Pancreas (tissue), 10 donors: ENCODE data around the gene MAPT. TPM values are rescaled to one million over a fixed set of nuclear protein-coding genes. Genes with fewer than 3 reads are reported as not detected.
A peak's percentile ranks its signal among the peaks of the same experiment; 100 is the strongest.

Experiments
- ATAC-seq, 4 donors: fragments of 200-7000 bp; cut with Tn5 transposase; one replicate each; pipeline versions ENCODE4 v1.8.0 to v1.9.1; 2020; ENCODE audit warnings: mild to moderate bottlenecking in 4 of 4, moderate library complexity in 4 of 4
- DNase-seq, 6 donors: peaks; one replicate each; pipeline ENCODE4 v3.0.0-alpha.2; 2020
- FAIRE-seq: peaks from 2 replicates; lab custom pipeline; 2012; peaks lifted over from hg19 to GRCh38; lab: Jason Lieb, UNC
- H3K27ac ChIP-seq, 4 donors: fragments of 200-600 bp; sonication (generic); 1 replicate in 3 of 4; 2 replicates in 1 of 4; pipeline versions ENCODE4 v1.5.0 to v1.8.0; 2020
- H3K27me3 ChIP-seq, 4 donors: fragments of 200-600 bp; one replicate each; pipeline ENCODE4 v1.8.0; 2021
- H3K36me3 ChIP-seq, 3 donors: fragments of 200-600 bp; sonication (generic) in 1 of 3; one replicate each; pipeline versions ENCODE4 v1.5.0 to v1.8.0; 2020 to 2021
- H3K4me1 ChIP-seq, 3 donors: fragments of 200-600 bp; one replicate each; pipeline ENCODE4 v1.8.0; 2021
- H3K4me3 ChIP-seq, 4 donors: fragments of 200-600 bp; sonication (generic) in 2 of 4; one replicate each; pipeline versions ENCODE4 v1.5.0 to v1.8.0; 2020 to 2021
- H3K9me3 ChIP-seq, 4 donors: fragments of 200-600 bp; one replicate each; pipeline ENCODE4 v1.8.0; 2021
- CTCF ChIP-seq, 4 donors: fragments of 200-600 bp; sonication (generic) in 3 of 4; IDR thresholded peaks; one replicate each; pipeline versions ENCODE4 v1.5.0 to v1.8.0; 2021; ENCODE audit warnings: antibody characterized with exemption in 4 of 4
- WGBS, 2 donors: extraction: QIAGEN DNeasy Blood & Tissue Kit; methylation state at CpG; one replicate each; pipeline ENCODE4 v1.1.7; 2013; 5-methylcytosine and 5-hydroxymethylcytosine counted together
- intact Hi-C, 3 donors: fragments of 100-400 bp; cut with DNase I; formaldehyde crosslinking; loops; one replicate each; pipeline versions ENCODE4 v1.11.1 to v1.14.2; 2022
- polyA plus RNA-seq, 2 donors: library from polyadenylated mRNA; stranded (reverse); fragments of 200-250 nt; gene quantifications; one replicate each; pipeline ENCODE4 v1.2.3, GENCODE V29; 2013
- total RNA-seq, 6 donors: library from RNA; stranded (reverse); fragmentation: NEBNext Ultra II Directional in 4 of 6; extraction: Animal tissue kit (Norgen Biotek cat#: 25700) in 4 of 6; gene quantifications; one replicate each; pipeline versions ENCODE4 v1.2.1 to v1.2.4, GENCODE V29; 2021 to 2023
- donor health status: healthy with polysubstance abuse.
- donor health status: DM: no; HTN: no; CAD: no; lungs with moderate emphysema.
- donor health status: DM: no; HTN: no; CAD: no.
- donor health status: control.
- donor health status: control.
- donor health status: Bipolar disorder and iron deficiency.
- donor health status: DM: yes; HTN: yes; CAD: no.
- donor health status: DM: no; HTN: no; CAD: no.
- donor health status: DM: no; HTN: no; CAD: no.
- donor health status: DM: yes; HTN: yes; CAD: no.

MAPT gene
- total and polyA plus RNA-seq, 8 donors, result 1.1 to 3.2 (median 1.7) TPM

- no peak for TF ChIP-seq CTCF (IDR thresholded peaks at IDR 0.05)
- Histone ChIP-seq H3K4me3 (no peak overlapping the region), H3K27ac (no peak overlapping the region), H3K4me1 (no peaks in the 10 kb centered on the region), H3K36me3 (no peaks in the 10 kb centered on the region), H3K27me3 (no peaks in the 10 kb centered on the region), H3K9me3 (no peaks in the 10 kb centered on the region)
- ATAC-seq (no peak), DNase-seq (peak in 2 of 6 donors; percentile 30 to 33), FAIRE-seq (no peak)
- whole genome bisulfite sequencing, 2 donors, result 71 to 74% methylated on average over 6 to 7 of the region's 7 CpGs
- intact Hi-C loops, result no loop called here
Observed at GRCh38 chr17:45849536-45849990, 44.8 kb upstream of the MAPT start.

- H3K9me3 ChIP-seq, result no peaks in the 10 kb centered on the region
- no peak for TF ChIP-seq CTCF (IDR thresholded peaks at IDR 0.05)
- no peak overlapping the region for H3K4me3 ChIP-seq
- intact Hi-C loops, result no loop called here
- DNase-seq, result no peak
- FAIRE-seq, result no peak
- no peak for ATAC-seq
- no peaks in the 10 kb centered on the region for H3K36me3 ChIP-seq
- H3K27me3 ChIP-seq, result no peaks in the 10 kb centered on the region
- no peak overlapping the region for H3K27ac ChIP-seq
- H3K4me1 ChIP-seq, result no peaks in the 10 kb centered on the region
- 73 to 87% methylated on average over 3 to 4 of the region's 4 CpGs for WGBS, 2 donors
Observed at GRCh38 chr17:45850011-45850410, 44.3 kb upstream of the MAPT start.

- H3K4me1 ChIP-seq, result no peaks in the 10 kb centered on the region
- FAIRE-seq, result no peak
- H3K36me3 ChIP-seq, result no peaks in the 10 kb centered on the region
- H3K27me3 ChIP-seq, result no peaks in the 10 kb centered on the region
- DNase-seq, result no peak
- no peak overlapping the region for H3K4me3 ChIP-seq
- no peak overlapping the region for H3K27ac ChIP-seq
- no peak for ATAC-seq
- TF ChIP-seq CTCF (IDR thresholded peaks at IDR 0.05), result no peak
- H3K9me3 ChIP-seq, result no peaks in the 10 kb centered on the region
- WGBS, 2 donors, result 76 to 85% methylated on average over 5 of the region's 5 CpGs
- intact Hi-C loops, result no loop called here
Observed at GRCh38 chr17:45850468-45850867, 43.9 kb upstream of the MAPT start.

- TF ChIP-seq CTCF (IDR thresholded peaks at IDR 0.05), result no peak
- FAIRE-seq, result no peak
- H3K9me3 ChIP-seq, result no peaks in the 10 kb centered on the region
- 69 to 76% methylated on average over 6 of the region's 6 CpGs for whole genome bisulfite sequencing, 2 donors
- no peak for ATAC-seq
- no peaks in the 10 kb centered on the region for H3K36me3 ChIP-seq
- no peak overlapping the region for H3K27ac ChIP-seq
- H3K27me3 ChIP-seq, result no peaks in the 10 kb centered on the region
- DNase-seq, result no peak
- intact Hi-C loops, result no loop called here
- H3K4me3 ChIP-seq, result no peak overlapping the region
- H3K4me1 ChIP-seq, result no peaks in the 10 kb centered on the region
Observed at GRCh38 chr17:45851022-45851421, 43.3 kb upstream of the MAPT start.

GRCh38 chr17:45851464-45851863 is 42.9 kb upstream of the MAPT start:
- intact Hi-C loops, result no loop called here
- ATAC-seq (no peak), DNase-seq (no peak), FAIRE-seq (no peak)
- no peaks in the 10 kb centered on the region for H3K9me3 ChIP-seq
- no peaks in the 10 kb centered on the region for H3K27me3 ChIP-seq
- H3K36me3 ChIP-seq, result no peaks in the 10 kb centered on the region
- no peak overlapping the region for H3K27ac ChIP-seq
- TF ChIP-seq CTCF (IDR thresholded peaks at IDR 0.05), result no peak
- 48 to 53% methylated on average over 8 of the region's 8 CpGs for WGBS, 2 donors
- H3K4me1 ChIP-seq, result no peaks in the 10 kb centered on the region
- no peak overlapping the region for H3K4me3 ChIP-seq
